SH-SY5Y (cell line): ENCODE measurements around the gene CNP.

ENCODE experiments used
- GATA2 ChIP-seq: IDR thresholded peaks from 2 replicates; pipeline ENCODE4 v1.6.1; 2011; ENCODE audit warnings: mild to moderate bottlenecking, low read depth, low read length
- GATA3 ChIP-seq: IDR thresholded peaks from 2 replicates; pipeline ENCODE4 v1.6.1; 2011; ENCODE audit warnings: low read depth, mild to moderate bottlenecking, low read length, moderate library complexity

- TF ChIP-seq GATA2 (no peak), GATA3 (no peak)
Measured at GRCh38 chr17:41985919-41986318, 19.3 kb downstream of the CNP start.
